ENCODE measurements around the gene ADK. TPM values are rescaled to one million over a fixed set of nuclear protein-coding genes. Genes with fewer than 3 reads are reported as not detected.

ADK gene
- polyA plus RNA-seq, 1 experiment: 41.9 TPM

DNA sequence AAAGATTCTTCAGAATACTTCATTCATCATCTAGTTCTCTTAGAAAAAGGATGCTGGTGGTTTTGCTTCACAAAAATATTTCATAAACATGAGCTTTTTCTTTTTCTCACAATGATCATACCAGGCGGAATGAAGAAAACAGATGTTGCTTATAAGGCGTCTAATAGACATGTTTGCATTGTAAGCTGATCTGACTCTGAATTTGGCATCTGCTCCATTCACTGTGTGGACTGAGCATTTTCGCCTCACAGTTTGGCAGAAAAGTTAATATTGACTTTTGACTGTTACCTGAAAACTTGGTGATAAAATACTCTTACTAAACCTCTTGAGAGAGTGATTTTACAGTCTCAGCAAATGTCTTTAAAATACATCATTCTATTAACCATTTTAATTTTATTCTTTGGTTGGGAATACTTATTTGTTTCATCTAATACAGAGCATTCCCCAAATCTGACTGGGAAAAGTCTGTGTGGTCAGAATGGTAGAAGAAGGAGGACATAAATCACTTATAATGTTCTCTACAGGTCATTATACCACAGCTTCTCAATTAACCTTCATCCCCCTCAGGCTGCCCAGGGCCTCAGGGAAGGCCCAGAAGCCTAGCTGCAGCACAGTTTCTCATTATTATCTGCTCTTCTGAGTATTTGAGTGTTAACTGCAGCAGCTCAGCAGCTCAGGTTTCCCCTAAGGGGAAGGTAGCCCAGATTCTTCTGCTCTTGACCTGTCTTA lies 553.8 kb downstream of the ADK start:
- H3K27me3 ChIP-seq (ENCODE audit: control insufficient read depth, insufficient read depth, low read length): no peaks in the 10 kb centered on the region
- H3K9me3 ChIP-seq (ENCODE audit: control insufficient read depth, insufficient read depth, low read length): no peaks in the 10 kb centered on the region; the same call in 1 of the 2 replicates
- TF ChIP-seq CTCF (IDR thresholded peaks at IDR 0.05; ENCODE audit: low read depth, low read length): no peak
- H3K27ac ChIP-seq (ENCODE audit: low read depth, low read length): no peak overlapping the region
- no peak for DNase-seq (ENCODE audit: low read depth, low spot score)
- CTCF ChIA-PET: no interaction called here
- POLR2A ChIA-PET: no interaction called here
- H3K4me3 ChIP-seq (ENCODE audit: low read depth, low read length): no peak overlapping the region

DNA sequence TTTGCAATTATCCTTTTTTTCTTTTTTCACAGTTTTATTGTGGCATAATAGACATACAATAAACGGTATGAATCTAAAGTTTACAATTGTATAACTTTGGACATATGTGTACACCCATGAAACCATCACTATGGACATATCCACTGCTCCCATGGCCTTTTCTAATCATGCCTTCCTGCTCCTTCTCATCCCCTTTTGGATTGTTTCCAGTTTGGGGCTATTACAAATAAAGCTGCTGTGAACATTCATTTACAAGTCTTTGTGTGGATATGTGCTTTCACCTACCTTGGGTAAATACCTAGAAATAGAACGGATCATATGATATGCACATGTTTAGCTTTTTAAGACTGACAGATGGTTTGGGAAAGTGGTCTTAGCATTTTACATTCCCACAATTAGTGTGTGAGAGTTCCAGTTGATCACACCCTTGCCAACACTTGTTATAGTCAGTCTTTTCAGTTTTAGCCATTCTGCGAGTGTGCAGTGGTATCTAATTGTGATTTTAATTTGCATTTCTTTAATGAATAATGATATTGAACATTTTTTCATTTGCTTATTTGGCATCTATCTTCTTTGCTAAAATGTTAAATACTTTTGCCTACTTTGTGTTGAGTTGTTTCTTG lies 554.4 kb downstream of the ADK start:
- H3K4me3 ChIP-seq (ENCODE audit: low read depth, low read length): no peak overlapping the region
- H3K9me3 ChIP-seq (ENCODE audit: control insufficient read depth, insufficient read depth, low read length): no peaks in the 10 kb centered on the region; the same call in 1 of the 2 replicates
- DNase-seq (ENCODE audit: low read depth, low spot score): no peak
- H3K27me3 ChIP-seq (ENCODE audit: control insufficient read depth, insufficient read depth, low read length): no peaks in the 10 kb centered on the region
- no peak for TF ChIP-seq CTCF (IDR thresholded peaks at IDR 0.05; ENCODE audit: low read depth, low read length)
- CTCF ChIA-PET: no interaction called here
- POLR2A ChIA-PET: no interaction called here
- H3K27ac ChIP-seq (ENCODE audit: low read depth, low read length): no peak overlapping the region

- Histone ChIP-seq H3K27ac (ENCODE audit: low read depth, low read length) (no peak overlapping the region), H3K9me3 (ENCODE audit: control insufficient read depth, insufficient read depth, low read length) (no peaks in the 10 kb centered on the region; the same call in 1 of the 2 replicates), H3K27me3 (ENCODE audit: control insufficient read depth, insufficient read depth, low read length) (no peaks in the 10 kb centered on the region), H3K4me3 (ENCODE audit: low read depth, low read length) (no peak overlapping the region)
- ChIA-PET POLR2A (no interaction called here), CTCF (no interaction called here)
- DNase-seq (ENCODE audit: low read depth, low spot score): no peak
- TF ChIP-seq CTCF (IDR thresholded peaks at IDR 0.05; ENCODE audit: low read depth, low read length): no peak
Observed at GRCh38 chr10:74706966-74707365, 555.9 kb downstream of the ADK start.

GRCh38 chr10:74708246-74708645 lies 557.2 kb downstream of the ADK start:
- TF ChIP-seq CTCF (IDR thresholded peaks at IDR 0.05; ENCODE audit: low read depth, low read length): no peak
- no peaks in the 10 kb centered on the region for H3K27me3 ChIP-seq (ENCODE audit: control insufficient read depth, insufficient read depth, low read length)
- H3K4me3 ChIP-seq (ENCODE audit: low read depth, low read length): no peak overlapping the region
- no peak for DNase-seq (ENCODE audit: low read depth, low spot score)
- ChIA-PET POLR2A (no interaction called here), CTCF (interaction anchor here (0.7 kb wide), 3 partner anchors 280 to 426 kb away, joined by 3 to 6 read pairs (median 6); no protein-coding TSS in a partner anchor)
- no peak overlapping the region for H3K27ac ChIP-seq (ENCODE audit: low read depth, low read length)
- H3K9me3 ChIP-seq (ENCODE audit: control insufficient read depth, insufficient read depth, low read length): no peaks in the 10 kb centered on the region; the same call in 1 of the 2 replicates

DNA sequence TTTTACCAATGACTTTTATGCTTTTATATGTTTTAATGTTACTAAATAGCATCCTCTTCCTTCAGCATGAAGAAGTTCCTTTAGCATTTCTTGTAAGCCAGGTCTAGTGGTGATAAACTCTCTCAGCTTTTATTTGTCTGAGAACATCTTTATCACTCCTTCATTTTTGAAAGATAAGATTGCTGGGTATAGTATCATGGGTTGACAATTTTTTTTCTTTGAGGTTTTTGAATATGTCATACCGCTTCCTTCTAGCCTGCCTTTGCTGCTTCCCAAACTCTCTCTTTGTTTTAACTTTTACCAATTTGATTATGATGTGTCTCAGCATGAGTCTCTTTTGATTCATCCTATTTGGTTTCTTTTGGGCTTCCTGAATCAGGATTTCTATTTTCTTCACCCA lies 567.2 kb downstream of the ADK start:
- POLR2A ChIA-PET: no interaction called here
- no peaks in the 10 kb centered on the region for H3K27me3 ChIP-seq (ENCODE audit: control insufficient read depth, insufficient read depth, low read length)
- DNase-seq (ENCODE audit: low read depth, low spot score): no peak
- peaks cover 3% of the 10 kb centered on the region; the same call in 1 of the 2 replicates for H3K9me3 ChIP-seq (ENCODE audit: control insufficient read depth, insufficient read depth, low read length)
- no peak overlapping the region for H3K27ac ChIP-seq (ENCODE audit: low read depth, low read length)
- no peak overlapping the region for H3K4me3 ChIP-seq (ENCODE audit: low read depth, low read length)
- TF ChIP-seq CTCF (IDR thresholded peaks at IDR 0.05; ENCODE audit: low read depth, low read length): no peak
- CTCF ChIA-PET: interaction anchor here (1.4 kb wide), 1 partner anchor 21 kb away, joined by 4 read pairs; no protein-coding TSS in a partner anchor

Measured in AG04450 (cell line).